ENCODE results near the gene LRRC8C.

DNA sequence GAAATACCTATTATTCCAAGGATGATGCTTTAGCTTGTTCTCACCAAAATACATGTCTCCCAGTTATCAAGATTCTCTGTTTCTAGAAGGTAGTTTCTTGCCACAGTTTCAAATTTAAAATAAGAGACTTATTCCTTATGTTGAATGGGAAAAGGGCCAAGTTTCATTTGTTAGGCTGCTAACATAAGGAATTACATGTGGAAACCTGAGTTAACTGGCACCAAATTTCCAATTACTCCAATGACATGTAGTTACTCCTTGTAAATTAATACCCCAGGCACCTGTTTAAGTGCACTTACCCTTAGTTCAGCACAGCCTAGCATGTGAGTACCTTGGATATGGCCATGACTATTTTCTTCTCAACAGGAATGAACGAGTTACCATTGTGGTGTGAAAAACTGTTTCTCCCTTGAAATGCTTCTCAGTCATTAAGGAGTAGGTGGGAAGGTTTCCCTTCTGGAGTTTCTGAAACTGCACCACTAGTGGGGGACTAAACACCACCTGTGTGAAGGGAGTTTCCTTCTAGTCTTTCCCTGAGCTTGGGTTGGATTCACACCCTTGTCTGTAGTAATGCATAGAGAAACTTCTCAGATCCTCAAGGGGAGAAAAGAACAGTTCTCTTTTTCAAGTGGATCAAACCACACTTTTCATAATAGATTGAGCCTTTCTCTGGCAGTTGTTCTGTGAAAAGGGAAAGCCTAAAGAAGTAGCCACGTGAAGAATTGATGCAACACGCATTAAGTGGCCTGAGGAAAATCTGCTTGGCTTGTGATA, 32.3 kb upstream of the LRRC8C start:
- TF ChIP-seq, protein P1, sequence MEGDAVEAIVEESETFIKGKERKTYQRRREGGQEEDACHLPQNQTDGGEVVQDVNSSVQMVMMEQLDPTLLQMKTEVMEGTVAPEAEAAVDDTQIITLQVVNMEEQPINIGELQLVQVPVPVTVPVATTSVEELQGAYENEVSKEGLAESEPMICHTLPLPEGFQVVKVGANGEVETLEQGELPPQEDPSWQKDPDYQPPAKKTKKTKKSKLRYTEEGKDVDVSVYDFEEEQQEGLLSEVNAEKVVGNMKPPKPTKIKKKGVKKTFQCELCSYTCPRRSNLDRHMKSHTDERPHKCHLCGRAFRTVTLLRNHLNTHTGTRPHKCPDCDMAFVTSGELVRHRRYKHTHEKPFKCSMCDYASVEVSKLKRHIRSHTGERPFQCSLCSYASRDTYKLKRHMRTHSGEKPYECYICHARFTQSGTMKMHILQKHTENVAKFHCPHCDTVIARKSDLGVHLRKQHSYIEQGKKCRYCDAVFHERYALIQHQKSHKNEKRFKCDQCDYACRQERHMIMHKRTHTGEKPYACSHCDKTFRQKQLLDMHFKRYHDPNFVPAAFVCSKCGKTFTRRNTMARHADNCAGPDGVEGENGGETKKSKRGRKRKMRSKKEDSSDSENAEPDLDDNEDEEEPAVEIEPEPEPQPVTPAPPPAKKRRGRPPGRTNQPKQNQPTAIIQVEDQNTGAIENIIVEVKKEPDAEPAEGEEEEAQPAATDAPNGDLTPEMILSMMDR (IDR thresholded peaks at IDR 0.05; ENCODE audit: low read depth, low read length, poor library complexity, severe bottlenecking): no peak
- no peak for TF ChIP-seq EZH2phosphoT487 (IDR thresholded peaks at IDR 0.05; ENCODE audit: borderline replicate concordance, low read length)

All from DOHH2 (cell line).